ENCODE data around the gene KRT33A. TPM values are rescaled to one million over a fixed set of nuclear protein-coding genes. Genes with fewer than 3 reads are reported as not detected.

Gene KRT33A
- total RNA-seq, 1 experiment from 2014 or later: not detected

DNA sequence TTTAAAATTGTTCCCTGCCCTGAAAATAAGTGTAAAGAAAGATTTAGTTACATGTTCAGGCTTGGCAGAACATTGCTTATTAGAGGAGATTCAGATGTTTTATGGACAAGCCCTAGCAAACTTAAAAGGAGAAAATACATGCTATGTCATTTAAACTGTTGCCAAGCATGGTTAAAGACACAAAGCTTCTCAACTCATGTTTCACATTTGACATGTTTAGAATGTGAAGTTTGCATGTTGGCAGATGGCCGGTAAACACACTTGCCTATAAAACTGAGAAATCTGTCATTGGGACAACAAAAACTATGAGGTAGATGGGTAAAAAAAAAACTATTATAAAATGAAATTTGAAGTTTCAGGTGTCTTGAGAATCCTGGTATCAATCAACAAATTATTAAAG, 53.8 kb downstream of the KRT33A start:
- Histone ChIP-seq H3K9me3 (replicated peaks) (no peaks in the 10 kb centered on the region), H3K27me3 (replicated peaks) (no peaks in the 10 kb centered on the region), H3K27ac (no peak overlapping the region), H3K36me3 (no peaks in the 10 kb centered on the region), H3K4me1 (replicated peaks) (no peaks in the 10 kb centered on the region), H3K4me3 (no peak overlapping the region)
- DNase-seq (ENCODE audit: low read depth in 1 of 2, low spot score in 2 of 2): no peak

Other genes with a start within 250 kb of the KRT33A start
- not detected in 2 replicates for gene KRTAP4-16, start 248.6 kb downstream of the KRT33A start, total RNA-seq (2014; rRNA removed; shearing (Covaris generic))
- gene KRTAP4-9, start 245.4 kb downstream of the KRT33A start, total RNA-seq (2014; rRNA removed; shearing (Covaris generic)): not detected in 2 replicates
- gene KRTAP4-11, start 232.5 kb downstream of the KRT33A start, total RNA-seq (2014; rRNA removed; shearing (Covaris generic)): not detected in 2 replicates
- gene KRTAP4-12, start 226.6 kb downstream of the KRT33A start, total RNA-seq (2014; rRNA removed; shearing (Covaris generic)): not detected in 2 replicates
- gene KRTAP4-6, start 210.3 kb downstream of the KRT33A start, total RNA-seq (2014; rRNA removed; shearing (Covaris generic)): not detected in 2 replicates
- not detected in 2 replicates for gene KRTAP4-5, start 201.0 kb downstream of the KRT33A start, total RNA-seq (2014; rRNA removed; shearing (Covaris generic))
- not detected in 2 replicates for gene KRTAP4-4, start 190.1 kb downstream of the KRT33A start, total RNA-seq (2014; rRNA removed; shearing (Covaris generic))
- not detected in 2 replicates for gene KRTAP4-3, start 182.6 kb downstream of the KRT33A start, total RNA-seq (2014; rRNA removed; shearing (Covaris generic))
- not detected in 2 replicates for gene KRTAP4-2, start 172.6 kb downstream of the KRT33A start, total RNA-seq (2014; rRNA removed; shearing (Covaris generic))
- not detected in 2 replicates for gene KRTAP4-1, start 165.9 kb downstream of the KRT33A start, total RNA-seq (2014; rRNA removed; shearing (Covaris generic))
- not detected in 2 replicates for gene KRTAP9-1, start 160.9 kb downstream of the KRT33A start, total RNA-seq (2014; rRNA removed; shearing (Covaris generic))
- gene KRTAP9-2, start 124.2 kb downstream of the KRT33A start, total RNA-seq (2014; rRNA removed; shearing (Covaris generic)): not detected in 2 replicates
- not detected in 2 replicates for gene KRTAP9-3, start 118.4 kb downstream of the KRT33A start, total RNA-seq (2014; rRNA removed; shearing (Covaris generic))
- gene KRTAP9-8, start 112.8 kb downstream of the KRT33A start, total RNA-seq (2014; rRNA removed; shearing (Covaris generic)): not detected in 2 replicates
- gene KRTAP9-4, start 101.1 kb downstream of the KRT33A start, total RNA-seq (2014; rRNA removed; shearing (Covaris generic)): not detected in 2 replicates
- gene KRTAP9-9, start 95.4 kb downstream of the KRT33A start, total RNA-seq (2014; rRNA removed; shearing (Covaris generic)): not detected in 2 replicates
- not detected in 2 replicates for gene KRTAP9-6, start 85.5 kb downstream of the KRT33A start, total RNA-seq (2014; rRNA removed; shearing (Covaris generic))
- not detected in 2 replicates for gene KRTAP9-7, start 75.1 kb downstream of the KRT33A start, total RNA-seq (2014; rRNA removed; shearing (Covaris generic))
- gene KRTAP29-1, start 48.0 kb downstream of the KRT33A start, total RNA-seq (2014; rRNA removed; shearing (Covaris generic)): not detected in 2 replicates
- gene KRTAP16-1, start 41.5 kb downstream of the KRT33A start, total RNA-seq (2014; rRNA removed; shearing (Covaris generic)): not detected in 2 replicates
- gene KRTAP17-1, start 35.1 kb downstream of the KRT33A start, total RNA-seq (2014; rRNA removed; shearing (Covaris generic)): not detected in 2 replicates
- gene KRT33B, start 19.0 kb upstream of the KRT33A start, total RNA-seq (2014; rRNA removed; shearing (Covaris generic)): 0.21 and 0.72 TPM in 2 replicates
- 0.84 and 1.6 TPM in 2 replicates for gene KRT34, start 31.5 kb upstream of the KRT33A start, total RNA-seq (2014; rRNA removed; shearing (Covaris generic))
- gene KRT31, start 46.8 kb upstream of the KRT33A start, total RNA-seq (2014; rRNA removed; shearing (Covaris generic)): not detected in 2 replicates
- gene KRT37, start 73.8 kb upstream of the KRT33A start, total RNA-seq (2014; rRNA removed; shearing (Covaris generic)): not detected in 2 replicates
- not detected in 2 replicates for gene KRT38, start 90.2 kb upstream of the KRT33A start, total RNA-seq (2014; rRNA removed; shearing (Covaris generic))
- not detected in 2 replicates for gene KRT32, start 116.6 kb upstream of the KRT33A start, total RNA-seq (2014; rRNA removed; shearing (Covaris generic))
- not detected in 2 replicates for gene KRT35, start 130.3 kb upstream of the KRT33A start, total RNA-seq (2014; rRNA removed; shearing (Covaris generic))
- not detected in 2 replicates for gene KRT36, start 139.1 kb upstream of the KRT33A start, total RNA-seq (2014; rRNA removed; shearing (Covaris generic))
- not detected in 2 replicates for gene KRT13, start 154.8 kb upstream of the KRT33A start, total RNA-seq (2014; rRNA removed; shearing (Covaris generic))
- gene KRT15, start 168.1 kb upstream of the KRT33A start, total RNA-seq (2014; rRNA removed; shearing (Covaris generic)): 1.6 and 3.9 TPM in 2 replicates
- not detected in 2 replicates for gene KRT19, start 177.5 kb upstream of the KRT33A start, total RNA-seq (2014; rRNA removed; shearing (Covaris generic))
- not detected in 2 replicates for gene KRT9, start 221.2 kb upstream of the KRT33A start, total RNA-seq (2014; rRNA removed; shearing (Covaris generic))
- 0.92 TPM in 1 of 2 replicates, not detected in the other for gene KRT14, start 236.1 kb upstream of the KRT33A start, total RNA-seq (2014; rRNA removed; shearing (Covaris generic))

Data from SJSA1 (cell line).